Left ventricle myocardium inferior (tissue), 1 donor: Measurements from ENCODE around the gene SP2. TPM values are rescaled to one million over a fixed set of nuclear protein-coding genes. Genes with fewer than 3 reads are reported as not detected.

ENCODE experiments used
- DNase-seq: peaks from one replicate; pipeline ENCODE4 v3.0.0-alpha.2; 2020
- H3K27ac ChIP-seq: fragments of 200-600 bp; replicated peaks from 2 replicates; pipeline ENCODE4 v1.8.0; 2021
- H3K27me3 ChIP-seq: fragments of 200-600 bp; 2 replicates; pipeline ENCODE4 v1.8.0; 2021; ENCODE audit warnings: low read depth
- H3K36me3 ChIP-seq: fragments of 200-600 bp; 2 replicates; pipeline ENCODE4 v1.8.0; 2021
- H3K4me1 ChIP-seq: fragments of 200-600 bp; 2 replicates; pipeline ENCODE4 v1.8.0; 2021
- H3K4me3 ChIP-seq: fragments of 200-600 bp; 2 replicates; pipeline ENCODE4 v1.8.0; 2021; ENCODE audit warnings: mild to moderate bottlenecking, moderate library complexity
- H3K9me3 ChIP-seq: fragments of 200-600 bp; replicated peaks from 2 replicates; pipeline ENCODE4 v1.8.0; 2021
- CTCF ChIP-seq: fragments of 200-600 bp; IDR thresholded peaks from 2 replicates; pipeline ENCODE4 v1.8.0; 2021; ENCODE audit warnings: antibody characterized with exemption, mild to moderate bottlenecking, borderline replicate concordance
- intact Hi-C: fragments of 100-400 bp; cut with micrococcal nuclease; formaldehyde crosslinking; loops from one replicate; pipeline ENCODE4 v1.11.0; 2022
- total RNA-seq: library from RNA; stranded (reverse); fragmentation: NEBNext Ultra II Directional; extraction: Animal tissue kit (Norgen Biotek cat#: 25700); gene quantifications from one replicate; pipeline ENCODE4 v1.2.1, GENCODE V29; 2021
- donor health status: DM: no; HTN: yes; CAD: no; lungs with severe emphysema.

Gene SP2
- total RNA-seq, 1 donor from 2014 or later = 13.9 TPM

- H3K4me3 ChIP-seq = no peak overlapping the region
- TF ChIP-seq CTCF = no peak
- H3K4me1 ChIP-seq = peaks cover 35% of the 10 kb centered on the region
- H3K27me3 ChIP-seq = no peaks in the 10 kb centered on the region
- DNase-seq = no peak
- H3K36me3 ChIP-seq = peaks cover 18% of the 10 kb centered on the region
- intact Hi-C loops = loop anchor here (10.0 kb wide), 1 partner anchor 66 kb away; no protein-coding TSS in a partner anchor
- no peak overlapping the region for H3K27ac ChIP-seq
- H3K9me3 ChIP-seq = no peaks in the 10 kb centered on the region
Measured at GRCh38 chr17:47950448-47950847, 54.4 kb downstream of the SP2 start.

- no peaks in the 10 kb centered on the region for H3K27me3 ChIP-seq
- no peak for DNase-seq
- intact Hi-C loops = loop anchor here (10.0 kb wide), 1 partner anchor 68 kb away; no protein-coding TSS in a partner anchor
- H3K4me3 ChIP-seq = no peak overlapping the region
- H3K9me3 ChIP-seq = no peaks in the 10 kb centered on the region
- H3K27ac ChIP-seq = no peak overlapping the region
- TF ChIP-seq CTCF = no peak
- H3K36me3 ChIP-seq = peaks cover 4% of the 10 kb centered on the region
- peaks cover 19% of the 10 kb centered on the region for H3K4me1 ChIP-seq
Measured at GRCh38 chr17:47952171-47953021, 56.4 kb downstream of the SP2 start.

GRCh38 chr17:47953909-47954308, 57.9 kb downstream of the SP2 start:
- Histone ChIP-seq H3K4me3 (no peak overlapping the region), H3K27ac (no peak overlapping the region), H3K4me1 (peaks cover 12% of the 10 kb centered on the region), H3K9me3 (no peaks in the 10 kb centered on the region), H3K36me3 (no peaks in the 10 kb centered on the region), H3K27me3 (no peaks in the 10 kb centered on the region)
- intact Hi-C loops = loop anchor here (10.0 kb wide), 1 partner anchor 69 kb away; no protein-coding TSS in a partner anchor
- no peak for DNase-seq
- no peak for TF ChIP-seq CTCF

- intact Hi-C loops = loop anchor here (10.0 kb wide), 1 partner anchor 71 kb away; no protein-coding TSS in a partner anchor
- DNase-seq = no peak
- Histone ChIP-seq H3K9me3 (no peaks in the 10 kb centered on the region), H3K27ac (no peak overlapping the region), H3K36me3 (no peaks in the 10 kb centered on the region), H3K27me3 (no peaks in the 10 kb centered on the region), H3K4me1 (no peaks in the 10 kb centered on the region), H3K4me3 (no peak overlapping the region)
- no peak for TF ChIP-seq CTCF
Measured at GRCh38 chr17:47955497-47956461, 59.7 kb downstream of the SP2 start.

- Histone ChIP-seq H3K4me1 (no peaks in the 10 kb centered on the region), H3K9me3 (no peaks in the 10 kb centered on the region), H3K36me3 (no peaks in the 10 kb centered on the region), H3K27ac (no peak overlapping the region), H3K4me3 (no peak overlapping the region), H3K27me3 (no peaks in the 10 kb centered on the region)
- no peak for TF ChIP-seq CTCF
- DNase-seq = no peak
- intact Hi-C loops = loop anchor here (10.0 kb wide), 1 partner anchor 72 kb away; no protein-coding TSS in a partner anchor
Measured at GRCh38 chr17:47956791-47957590, 61.0 kb downstream of the SP2 start.
